ENCODE data around the gene VWA2. TPM values are rescaled to one million over a fixed set of nuclear protein-coding genes. Genes with fewer than 3 reads are reported as not detected.

The VWA2 gene
- total RNA-seq, 2 experiments from 2014 or later, result not detected

DNA sequence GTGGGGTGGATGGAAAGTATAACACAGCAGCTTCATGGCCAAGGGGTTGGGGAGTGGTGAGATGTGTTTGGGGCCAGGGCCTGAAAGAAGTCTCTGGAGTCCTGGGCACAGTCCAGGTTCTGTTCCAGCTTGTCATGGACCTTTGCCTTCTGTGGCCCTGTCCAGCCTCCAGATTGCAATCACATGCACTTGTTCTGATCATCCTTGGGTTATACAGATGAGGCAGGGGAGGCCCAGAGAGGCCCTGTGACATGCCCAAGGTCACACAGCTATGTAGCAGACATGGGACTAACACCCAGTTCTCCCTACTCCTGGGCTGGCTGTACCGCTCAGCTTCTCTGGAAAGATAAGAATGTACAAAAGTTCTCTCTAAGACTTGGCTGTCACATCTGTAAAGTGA is 11.7 kb downstream of the VWA2 start:
- CTCF ChIA-PET, result no interaction called here
- Mint-ChIP-seq H3K9me3 (ENCODE audit: low read depth) (no peaks in the 10 kb centered on the region), H3K4me1 (no peaks in the 10 kb centered on the region), H3K27me3 (no peaks in the 10 kb centered on the region), H3K27ac (no peak overlapping the region), H3K36me3 (ENCODE audit: low read depth) (no peaks in the 10 kb centered on the region), H3K4me3 (no peak overlapping the region)
- DNase-seq, result no peak
- POLR2A ChIA-PET, result interaction anchor here (0.7 kb wide), 1 partner anchor 177 kb away, joined by 3 read pairs; no protein-coding TSS in a partner anchor
- intact Hi-C loops (cut with DNase I, micrococcal nuclease), result no loop called here
- ATAC-seq, result no peak

- no peaks in the 10 kb centered on the region for H3K4me1 Mint-ChIP-seq
- POLR2A ChIA-PET, result no interaction called here
- no peaks in the 10 kb centered on the region for H3K9me3 Mint-ChIP-seq (ENCODE audit: low read depth)
- intact Hi-C loops (cut with DNase I, micrococcal nuclease), result no loop called here
- H3K27ac Mint-ChIP-seq, result no peak overlapping the region
- CTCF ChIA-PET, result no interaction called here
- ATAC-seq, result no peak
- no peak for DNase-seq
- no peaks in the 10 kb centered on the region for H3K36me3 Mint-ChIP-seq (ENCODE audit: low read depth)
- no peaks in the 10 kb centered on the region for H3K27me3 Mint-ChIP-seq
- H3K4me3 Mint-ChIP-seq, result no peak overlapping the region
Observed at GRCh38 chr10:114252092-114252491, 13.0 kb downstream of the VWA2 start.

DNA sequence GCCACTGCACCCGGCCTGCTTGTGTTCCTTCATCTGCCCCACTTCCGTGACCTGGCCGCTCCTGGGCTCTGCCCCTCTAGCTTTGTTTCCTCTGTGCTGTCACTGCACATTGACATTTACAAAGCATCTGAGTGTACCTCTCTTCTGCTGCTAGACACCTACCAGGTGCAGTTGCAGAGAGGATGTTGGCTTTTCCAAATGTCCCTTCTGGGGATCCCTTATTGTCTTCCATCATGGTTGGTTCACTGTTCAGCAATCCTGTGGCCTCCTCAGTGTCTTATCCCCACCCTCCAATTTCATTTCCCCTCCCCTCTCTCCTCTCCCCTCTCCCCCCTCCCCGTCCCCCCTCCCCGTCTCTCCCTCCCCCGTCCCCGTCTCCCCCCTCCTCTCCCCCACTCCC is 13.8 kb downstream of the VWA2 start:
- no peaks in the 10 kb centered on the region for H3K27me3 Mint-ChIP-seq
- H3K4me1 Mint-ChIP-seq, result no peaks in the 10 kb centered on the region
- POLR2A ChIA-PET, result no interaction called here
- H3K9me3 Mint-ChIP-seq (ENCODE audit: low read depth), result no peaks in the 10 kb centered on the region
- no peak for DNase-seq
- H3K36me3 Mint-ChIP-seq (ENCODE audit: low read depth), result no peaks in the 10 kb centered on the region
- intact Hi-C loops (cut with DNase I, micrococcal nuclease), result no loop called here
- no peak overlapping the region for H3K27ac Mint-ChIP-seq
- CTCF ChIA-PET, result no interaction called here
- ATAC-seq, result no peak
- no peak overlapping the region for H3K4me3 Mint-ChIP-seq

DNA sequence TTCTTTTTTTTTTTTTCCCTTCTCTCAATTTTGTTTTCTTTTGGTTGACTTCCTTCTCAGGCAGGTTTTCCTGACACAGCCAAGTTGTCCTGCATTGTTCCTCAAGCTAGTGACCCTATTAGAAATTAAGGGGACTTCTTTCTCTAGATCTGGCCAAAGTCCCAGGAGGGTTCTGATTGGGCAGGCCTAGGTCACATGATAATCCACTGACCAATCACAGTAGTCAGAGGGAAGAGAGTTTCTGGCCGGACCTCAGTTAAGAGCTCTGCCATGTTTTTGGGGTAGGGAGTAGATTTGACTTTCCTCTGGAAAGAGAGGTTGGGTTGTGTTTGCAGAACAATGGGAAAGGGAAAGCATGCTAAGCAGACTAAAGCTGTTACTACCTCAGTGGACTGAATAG is 16.2 kb downstream of the VWA2 start:
- Mint-ChIP-seq H3K36me3 (ENCODE audit: low read depth) (no peaks in the 10 kb centered on the region), H3K9me3 (ENCODE audit: low read depth) (no peaks in the 10 kb centered on the region), H3K27me3 (no peaks in the 10 kb centered on the region), H3K27ac (no peak overlapping the region), H3K4me1 (peaks cover 6% of the 10 kb centered on the region), H3K4me3 (no peak overlapping the region)
- intact Hi-C loops (cut with DNase I, micrococcal nuclease), result no loop called here
- ATAC-seq, result no peak
- no peak for DNase-seq
- CTCF ChIA-PET, result interaction anchor here (0.7 to 1.0 kb wide), 2 partner anchors 9 to 24 kb away, joined by 3 to 4 read pairs; no protein-coding TSS in a partner anchor
- POLR2A ChIA-PET, result no interaction called here

DNA sequence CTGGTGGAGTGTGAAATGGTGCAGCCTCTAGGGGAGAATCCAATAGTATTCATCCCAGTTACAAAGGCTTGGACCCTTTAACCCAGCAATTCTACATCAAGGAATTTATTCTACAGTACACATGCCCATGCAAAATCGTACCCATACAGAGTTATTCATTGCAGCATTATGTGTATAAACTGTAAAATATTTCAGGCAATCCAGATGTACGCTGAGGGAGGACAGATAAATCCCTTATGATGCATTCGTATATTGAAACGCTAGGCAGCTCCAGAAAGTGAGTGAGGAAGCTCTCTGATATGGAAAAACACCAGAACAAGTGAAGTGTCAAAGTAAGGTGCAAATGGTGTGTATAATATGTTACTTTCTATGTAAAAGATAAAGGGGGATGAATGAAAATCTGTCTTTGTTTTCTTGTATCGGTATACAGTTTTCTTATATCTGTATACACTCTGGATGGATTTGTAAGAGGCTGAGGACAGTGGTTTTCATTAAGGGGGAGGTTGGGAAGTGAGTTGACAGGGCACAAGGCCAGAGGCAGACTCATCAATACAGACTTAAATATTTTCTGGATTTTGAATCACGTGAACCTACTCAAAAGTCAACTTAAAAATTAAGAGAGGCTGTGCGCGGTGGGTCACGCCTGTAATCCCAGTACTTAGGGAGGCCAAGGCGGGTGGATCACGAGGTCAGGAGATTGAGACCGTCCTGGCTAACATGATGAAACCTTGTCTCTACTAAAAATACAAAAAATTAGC is 17.1 kb downstream of the VWA2 start:
- Mint-ChIP-seq H3K27ac (no peak overlapping the region), H3K9me3 (ENCODE audit: low read depth) (no peaks in the 10 kb centered on the region), H3K4me3 (no peak overlapping the region), H3K36me3 (ENCODE audit: low read depth) (no peaks in the 10 kb centered on the region), H3K27me3 (no peaks in the 10 kb centered on the region), H3K4me1 (peaks cover 6% of the 10 kb centered on the region)
- DNase-seq (no peak), ATAC-seq (no peak)
- CTCF ChIA-PET, result interaction anchor here (0.7 kb wide), 1 partner anchor 8 kb away, joined by 3 read pairs; no protein-coding TSS in a partner anchor
- intact Hi-C loops (cut with DNase I, micrococcal nuclease), result no loop called here
- POLR2A ChIA-PET, result no interaction called here

GRCh38 chr10:114256822-114257221 is 17.8 kb downstream of the VWA2 start:
- POLR2A ChIA-PET, result no interaction called here

GRCh38 chr10:114257498-114257897 is 18.4 kb downstream of the VWA2 start:
- Mint-ChIP-seq H3K36me3 (ENCODE audit: low read depth) (no peaks in the 10 kb centered on the region), H3K9me3 (ENCODE audit: low read depth) (no peaks in the 10 kb centered on the region), H3K4me3 (no peak overlapping the region), H3K27me3 (no peaks in the 10 kb centered on the region), H3K4me1 (peaks cover 6% of the 10 kb centered on the region), H3K27ac (no peak overlapping the region)
- intact Hi-C loops (cut with DNase I, micrococcal nuclease), result no loop called here
- ChIA-PET CTCF (no interaction called here), POLR2A (no interaction called here)
- DNase-seq, result no peak
- ATAC-seq, result no peak

More at GRCh38 chr10:114256822-114257221, 17.8 kb downstream of the VWA2 start:
- no peaks in the 10 kb centered on the region for H3K9me3 Mint-ChIP-seq (ENCODE audit: low read depth)
- H3K4me3 Mint-ChIP-seq, result no peak overlapping the region
- no peaks in the 10 kb centered on the region for H3K27me3 Mint-ChIP-seq
- intact Hi-C loops (cut with DNase I, micrococcal nuclease), result no loop called here
- H3K27ac Mint-ChIP-seq, result no peak overlapping the region
- peaks cover 6% of the 10 kb centered on the region for H3K4me1 Mint-ChIP-seq
- DNase-seq, result no peak
- CTCF ChIA-PET, result no interaction called here
- ATAC-seq, result no peak
- H3K36me3 Mint-ChIP-seq (ENCODE audit: low read depth), result no peaks in the 10 kb centered on the region

- POLR2A ChIA-PET, result interaction anchor here (0.7 kb wide), 1 partner anchor 1641 kb away, joined by 4 read pairs; no protein-coding TSS in a partner anchor
- Mint-ChIP-seq H3K36me3 (ENCODE audit: low read depth) (no peaks in the 10 kb centered on the region), H3K4me3 (no peak overlapping the region), H3K27ac (no peak overlapping the region), H3K27me3 (no peaks in the 10 kb centered on the region), H3K4me1 (peaks cover 6% of the 10 kb centered on the region), H3K9me3 (ENCODE audit: low read depth) (no peaks in the 10 kb centered on the region)
- CTCF ChIA-PET, result interaction anchor here (0.7 kb wide), 1 partner anchor 36 kb away, joined by 3 read pairs; no protein-coding TSS in a partner anchor
- no peak for DNase-seq
- intact Hi-C loops (cut with DNase I, micrococcal nuclease), result no loop called here
- no peak for ATAC-seq
Observed at GRCh38 chr10:114258274-114258840, 19.3 kb downstream of the VWA2 start.

DNA sequence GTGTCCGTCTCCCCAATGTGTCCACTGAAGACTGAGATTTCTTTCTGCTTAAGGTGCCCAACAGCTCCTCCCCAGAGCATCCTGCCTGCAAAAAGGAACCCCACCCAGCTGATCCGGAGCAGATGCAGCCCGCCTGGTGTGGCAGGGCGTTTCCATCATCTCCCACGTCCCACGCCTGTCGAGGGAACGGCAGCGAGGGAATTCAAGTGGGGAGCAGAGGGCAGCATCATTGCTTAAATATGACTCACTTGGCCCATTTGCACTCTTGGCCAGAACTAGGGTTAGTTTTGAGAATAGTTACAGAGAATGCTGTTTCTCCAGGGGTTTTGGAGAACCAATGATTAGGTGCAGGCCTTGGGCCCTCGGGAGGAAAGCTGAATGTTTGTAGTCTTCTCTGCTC is 20.8 kb downstream of the VWA2 start:
- intact Hi-C loops (cut with DNase I, micrococcal nuclease), result no loop called here
- POLR2A ChIA-PET, result no interaction called here
- CTCF ChIA-PET, result interaction anchor here (0.7 kb wide), 2 partner anchors 18 to 632 kb away, joined by 3 to 4 read pairs; no protein-coding TSS in a partner anchor
- peaks cover 6% of the 10 kb centered on the region for H3K4me1 Mint-ChIP-seq
- no peaks in the 10 kb centered on the region for H3K36me3 Mint-ChIP-seq (ENCODE audit: low read depth)
- no peak overlapping the region for H3K4me3 Mint-ChIP-seq
- H3K27ac Mint-ChIP-seq, result no peak overlapping the region
- H3K9me3 Mint-ChIP-seq (ENCODE audit: low read depth), result no peaks in the 10 kb centered on the region
- ATAC-seq (no peak), DNase-seq (no peak)
- no peaks in the 10 kb centered on the region for H3K27me3 Mint-ChIP-seq

GRCh38 chr10:114260366-114260765 is 21.3 kb downstream of the VWA2 start:
- intact Hi-C loops (cut with DNase I, micrococcal nuclease), result no loop called here
- no peaks in the 10 kb centered on the region for H3K27me3 Mint-ChIP-seq
- H3K4me3 Mint-ChIP-seq, result no peak overlapping the region
- peaks cover 6% of the 10 kb centered on the region for H3K4me1 Mint-ChIP-seq
- no peaks in the 10 kb centered on the region for H3K9me3 Mint-ChIP-seq (ENCODE audit: low read depth)
- POLR2A ChIA-PET, result no interaction called here
- no peaks in the 10 kb centered on the region for H3K36me3 Mint-ChIP-seq (ENCODE audit: low read depth)
- no peak for ATAC-seq
- H3K27ac Mint-ChIP-seq, result no peak overlapping the region
- DNase-seq, result no peak
- CTCF ChIA-PET, result interaction anchor here (0.7 kb wide), 2 partner anchors 17 to 632 kb away, joined by 3 to 4 read pairs; no protein-coding TSS in a partner anchor

- no peaks in the 10 kb centered on the region for H3K27me3 Mint-ChIP-seq
- H3K4me3 Mint-ChIP-seq, result no peak overlapping the region
- DNase-seq (no peak), ATAC-seq (no peak)
- H3K9me3 Mint-ChIP-seq (ENCODE audit: low read depth), result no peaks in the 10 kb centered on the region
- H3K4me1 Mint-ChIP-seq, result peaks cover 6% of the 10 kb centered on the region
- no peaks in the 10 kb centered on the region for H3K36me3 Mint-ChIP-seq (ENCODE audit: low read depth)
- H3K27ac Mint-ChIP-seq, result no peak overlapping the region
- ChIA-PET CTCF (interaction anchor here (0.5 kb wide), 1 partner anchor 61 kb away, joined by 3 read pairs; no protein-coding TSS in a partner anchor), POLR2A (interaction anchor here (0.6 kb wide), 1 partner anchor 12 kb away, joined by 3 read pairs; no protein-coding TSS in a partner anchor)
- intact Hi-C loops (cut with DNase I, micrococcal nuclease), result no loop called here
Observed at GRCh38 chr10:114261076-114261475, 22.0 kb downstream of the VWA2 start.

DNA sequence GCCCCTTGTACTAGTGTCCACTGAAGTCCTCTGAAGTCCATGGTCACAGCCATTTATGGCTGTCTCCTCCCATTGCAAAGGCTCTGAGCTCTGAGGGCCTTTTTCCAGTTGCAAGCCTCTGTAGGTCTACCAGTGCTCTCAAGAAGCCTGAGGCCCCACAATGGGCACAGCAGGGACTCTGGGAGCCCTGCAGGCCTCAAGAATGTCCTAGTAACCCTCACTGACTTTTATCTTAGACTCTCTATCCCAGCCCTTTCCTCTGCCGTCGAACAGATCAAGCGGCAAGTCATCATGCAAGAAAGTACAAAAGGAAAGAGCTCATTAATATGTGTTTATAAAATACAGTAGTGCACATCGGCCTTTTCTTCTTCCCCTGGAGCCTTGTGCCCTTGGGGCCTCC is 23.4 kb downstream of the VWA2 start:
- ChIA-PET CTCF (no interaction called here), POLR2A (no interaction called here)
- ATAC-seq (no peak), DNase-seq (no peak)
- intact Hi-C loops (cut with DNase I, micrococcal nuclease), result no loop called here
- H3K4me3 Mint-ChIP-seq, result no peak overlapping the region
- no peak overlapping the region for H3K27ac Mint-ChIP-seq
- H3K36me3 Mint-ChIP-seq (ENCODE audit: low read depth), result no peaks in the 10 kb centered on the region
- H3K4me1 Mint-ChIP-seq, result peaks cover 6% of the 10 kb centered on the region
- no peaks in the 10 kb centered on the region for H3K27me3 Mint-ChIP-seq
- no peaks in the 10 kb centered on the region for H3K9me3 Mint-ChIP-seq (ENCODE audit: low read depth)
